ENCODE data around the gene TMED8. TPM values are rescaled to one million over a fixed set of nuclear protein-coding genes. Genes with fewer than 3 reads are reported as not detected.

The TMED8 gene
- total and polyA plus RNA-seq, 7 donors: 1.8 to 15.3 (median 13.6) TPM

- H3K27ac ChIP-seq: no peak overlapping the region
- intact Hi-C loops (cut with DNase I): no loop called here
- whole genome bisulfite sequencing, 2 donors: 41 to 70% methylated on average over 4 of the region's 4 CpGs
Observed at GRCh38 chr14:77372304-77372841, 4.5 kb downstream of the TMED8 start.

GRCh38 chr14:77369285-77369684 lies 7.6 kb downstream of the TMED8 start:
- Histone ChIP-seq H3K36me3 (no peaks in the 10 kb centered on the region), H3K27ac (no peak overlapping the region), H3K9me3 (no peaks in the 10 kb centered on the region), H3K4me3 (no peak overlapping the region), H3K4me1 (no peaks in the 10 kb centered on the region), H3K27me3 (no peaks in the 10 kb centered on the region)
- TF ChIP-seq POLR2AphosphoS5 (IDR thresholded peaks at IDR 0.05) (no peak), POLR2A (IDR thresholded peaks at IDR 0.05) (no peak), EP300 (IDR thresholded peaks at IDR 0.05) (no peak)
- TF ChIP-seq, protein P1, sequence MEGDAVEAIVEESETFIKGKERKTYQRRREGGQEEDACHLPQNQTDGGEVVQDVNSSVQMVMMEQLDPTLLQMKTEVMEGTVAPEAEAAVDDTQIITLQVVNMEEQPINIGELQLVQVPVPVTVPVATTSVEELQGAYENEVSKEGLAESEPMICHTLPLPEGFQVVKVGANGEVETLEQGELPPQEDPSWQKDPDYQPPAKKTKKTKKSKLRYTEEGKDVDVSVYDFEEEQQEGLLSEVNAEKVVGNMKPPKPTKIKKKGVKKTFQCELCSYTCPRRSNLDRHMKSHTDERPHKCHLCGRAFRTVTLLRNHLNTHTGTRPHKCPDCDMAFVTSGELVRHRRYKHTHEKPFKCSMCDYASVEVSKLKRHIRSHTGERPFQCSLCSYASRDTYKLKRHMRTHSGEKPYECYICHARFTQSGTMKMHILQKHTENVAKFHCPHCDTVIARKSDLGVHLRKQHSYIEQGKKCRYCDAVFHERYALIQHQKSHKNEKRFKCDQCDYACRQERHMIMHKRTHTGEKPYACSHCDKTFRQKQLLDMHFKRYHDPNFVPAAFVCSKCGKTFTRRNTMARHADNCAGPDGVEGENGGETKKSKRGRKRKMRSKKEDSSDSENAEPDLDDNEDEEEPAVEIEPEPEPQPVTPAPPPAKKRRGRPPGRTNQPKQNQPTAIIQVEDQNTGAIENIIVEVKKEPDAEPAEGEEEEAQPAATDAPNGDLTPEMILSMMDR (IDR thresholded peaks at IDR 0.05): no peak
- WGBS, 2 donors: 57 to 84% methylated on average over 1 of the region's 1 CpG
- no peak for DNase-seq
- intact Hi-C loops (cut with DNase I): no loop called here

More at GRCh38 chr14:77372304-77372841, 4.5 kb downstream of the TMED8 start:
- H3K4me1 ChIP-seq: peaks cover 0 to 20% (median 13%) of the 10 kb centered on the region in 4 donors
- no peaks in the 10 kb centered on the region for H3K36me3 ChIP-seq
- no peak overlapping the region for H3K4me3 ChIP-seq
- H3K27me3 ChIP-seq: no peaks in the 10 kb centered on the region
- no peaks in the 10 kb centered on the region for H3K9me3 ChIP-seq
- DNase-seq: no peak
- TF ChIP-seq POLR2A (IDR thresholded peaks at IDR 0.05) (no peak), POLR2AphosphoS5 (IDR thresholded peaks at IDR 0.05) (no peak), EP300 (IDR thresholded peaks at IDR 0.05) (no peak)
- TF ChIP-seq, protein P1 (IDR thresholded peaks at IDR 0.05): no peak

DNA sequence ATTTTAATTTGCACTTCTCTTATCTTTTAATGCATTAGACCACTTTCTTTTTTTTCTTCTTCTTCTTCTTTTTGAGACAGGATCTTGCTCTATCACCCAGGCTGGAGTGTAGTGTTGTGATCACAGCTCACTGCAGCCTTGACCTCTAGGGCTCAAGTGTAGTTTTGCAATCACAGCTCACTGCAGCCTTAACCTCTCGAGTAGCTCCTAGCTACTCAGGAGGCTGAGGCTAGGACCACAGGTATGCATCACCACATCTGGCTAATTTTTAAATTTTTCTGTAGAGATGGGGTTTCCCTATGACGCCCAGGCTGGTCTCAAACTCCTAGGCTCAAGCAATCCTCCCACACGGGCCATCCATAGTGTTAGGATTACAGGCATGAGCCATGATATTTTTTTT lies 12.7 kb downstream of the TMED8 start:
- Histone ChIP-seq H3K9me3 (no peaks in the 10 kb centered on the region), H3K27me3 (no peaks in the 10 kb centered on the region), H3K36me3 (no peaks in the 10 kb centered on the region), H3K27ac (no peak overlapping the region), H3K4me3 (no peak overlapping the region), H3K4me1 (no peaks in the 10 kb centered on the region)
- 90 to 91% methylated on average over 3 of the region's 3 CpGs for WGBS, 2 donors
- no peak for DNase-seq
- intact Hi-C loops (cut with DNase I): no loop called here
- TF ChIP-seq POLR2AphosphoS5 (IDR thresholded peaks at IDR 0.05): no peak
- no peak for TF ChIP-seq POLR2A (IDR thresholded peaks at IDR 0.05)
- TF ChIP-seq EP300 (IDR thresholded peaks at IDR 0.05): no peak
- TF ChIP-seq, protein P1 (IDR thresholded peaks at IDR 0.05): no peak

DNA sequence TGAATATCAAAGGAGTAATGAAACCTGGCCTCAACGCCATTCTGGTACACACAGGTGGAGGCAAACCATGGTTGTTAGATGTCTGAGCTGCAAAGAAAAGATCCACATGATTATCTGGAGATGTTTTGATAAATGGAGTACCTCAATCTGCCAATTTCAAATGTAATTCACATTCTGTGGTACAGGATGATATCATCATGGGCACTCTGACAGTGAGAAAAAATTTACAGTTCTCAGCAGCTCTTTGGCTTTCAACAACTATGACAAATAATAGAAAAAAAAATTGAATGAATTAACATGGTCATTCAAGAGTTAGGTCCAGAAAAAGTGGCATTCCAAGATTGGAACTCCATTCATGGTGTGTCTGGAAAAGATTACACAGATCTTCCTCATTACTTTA lies 17.3 kb downstream of the TMED8 start:
- no peak overlapping the region for H3K27ac ChIP-seq
- no peaks in the 10 kb centered on the region for H3K9me3 ChIP-seq
- intact Hi-C loops (cut with DNase I): no loop called here
- no peaks in the 10 kb centered on the region for H3K4me1 ChIP-seq
- 89 to 93% methylated on average over 1 of the region's 1 CpG for WGBS, 2 donors
- DNase-seq: no peak
- no peaks in the 10 kb centered on the region for H3K36me3 ChIP-seq
- H3K4me3 ChIP-seq: no peak overlapping the region
- no peaks in the 10 kb centered on the region for H3K27me3 ChIP-seq
- TF ChIP-seq EP300 (IDR thresholded peaks at IDR 0.05) (no peak), POLR2AphosphoS5 (IDR thresholded peaks at IDR 0.05) (no peak), POLR2A (IDR thresholded peaks at IDR 0.05) (no peak)
- TF ChIP-seq, protein P1 (IDR thresholded peaks at IDR 0.05): no peak

DNA sequence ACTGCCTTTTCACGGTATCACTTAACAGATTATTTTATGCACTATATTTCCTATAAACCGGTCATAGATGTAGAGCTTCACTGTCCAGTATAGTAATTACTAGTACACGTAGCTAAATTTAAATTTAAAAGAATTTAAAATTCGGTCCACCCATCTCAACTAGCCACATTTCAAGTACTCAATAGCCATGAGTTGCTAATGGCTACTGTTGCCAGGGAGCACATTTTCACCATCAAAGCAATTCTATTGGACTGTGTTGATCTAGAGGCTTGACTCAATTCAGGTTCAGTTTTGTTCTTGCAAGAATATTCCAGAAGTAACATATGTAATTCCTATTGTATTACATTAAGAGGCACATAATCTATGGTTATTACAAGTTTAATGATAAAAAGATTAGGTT lies 20.0 kb downstream of the TMED8 start:
- H3K4me3 ChIP-seq: no peak overlapping the region
- no peaks in the 10 kb centered on the region for H3K27me3 ChIP-seq
- H3K9me3 ChIP-seq: no peaks in the 10 kb centered on the region
- intact Hi-C loops (cut with DNase I): no loop called here
- DNase-seq: no peak
- no peak overlapping the region for H3K27ac ChIP-seq
- 96 to 97% methylated on average over 4 of the region's 4 CpGs for WGBS, 2 donors
- no peaks in the 10 kb centered on the region for H3K4me1 ChIP-seq
- TF ChIP-seq, protein P1 (IDR thresholded peaks at IDR 0.05): no peak
- TF ChIP-seq EP300 (IDR thresholded peaks at IDR 0.05): no peak
- TF ChIP-seq POLR2A (IDR thresholded peaks at IDR 0.05): no peak
- no peak for TF ChIP-seq POLR2AphosphoS5 (IDR thresholded peaks at IDR 0.05)
- no peaks in the 10 kb centered on the region for H3K36me3 ChIP-seq

Data from sigmoid colon (tissue), 7 donors.